Measurements from ENCODE around the gene TMEM181.

DNA sequence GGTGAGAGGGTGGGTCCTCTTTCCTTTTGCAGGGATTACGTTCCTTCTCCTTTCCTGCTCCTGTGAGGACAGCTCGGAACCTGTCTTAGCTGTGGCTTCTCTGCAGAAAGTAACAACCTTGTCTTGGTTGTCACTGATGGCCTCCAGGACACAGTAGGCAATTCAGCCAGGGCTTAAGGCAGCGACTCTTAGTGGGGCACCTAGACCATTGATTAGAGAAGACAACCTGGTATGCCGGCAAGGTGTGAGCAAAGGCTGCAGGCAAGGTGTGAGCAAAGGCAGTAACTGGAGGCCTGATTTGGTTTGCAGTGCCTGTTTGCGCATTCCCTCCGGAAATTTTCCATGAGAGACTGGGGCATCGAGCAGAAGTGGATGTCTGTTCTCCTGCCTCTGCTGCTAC is 47.0 kb downstream of the TMEM181 start:
- TF ChIP-seq, protein P1, sequence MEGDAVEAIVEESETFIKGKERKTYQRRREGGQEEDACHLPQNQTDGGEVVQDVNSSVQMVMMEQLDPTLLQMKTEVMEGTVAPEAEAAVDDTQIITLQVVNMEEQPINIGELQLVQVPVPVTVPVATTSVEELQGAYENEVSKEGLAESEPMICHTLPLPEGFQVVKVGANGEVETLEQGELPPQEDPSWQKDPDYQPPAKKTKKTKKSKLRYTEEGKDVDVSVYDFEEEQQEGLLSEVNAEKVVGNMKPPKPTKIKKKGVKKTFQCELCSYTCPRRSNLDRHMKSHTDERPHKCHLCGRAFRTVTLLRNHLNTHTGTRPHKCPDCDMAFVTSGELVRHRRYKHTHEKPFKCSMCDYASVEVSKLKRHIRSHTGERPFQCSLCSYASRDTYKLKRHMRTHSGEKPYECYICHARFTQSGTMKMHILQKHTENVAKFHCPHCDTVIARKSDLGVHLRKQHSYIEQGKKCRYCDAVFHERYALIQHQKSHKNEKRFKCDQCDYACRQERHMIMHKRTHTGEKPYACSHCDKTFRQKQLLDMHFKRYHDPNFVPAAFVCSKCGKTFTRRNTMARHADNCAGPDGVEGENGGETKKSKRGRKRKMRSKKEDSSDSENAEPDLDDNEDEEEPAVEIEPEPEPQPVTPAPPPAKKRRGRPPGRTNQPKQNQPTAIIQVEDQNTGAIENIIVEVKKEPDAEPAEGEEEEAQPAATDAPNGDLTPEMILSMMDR (IDR thresholded peaks at IDR 0.05; ENCODE audit: insufficient read depth, low read depth, low read length), result no peak
- no peak for TF ChIP-seq EZH2 (IDR thresholded peaks at IDR 0.05; ENCODE audit: insufficient read depth, low read length)
